Astrocyte of the cerebellum (primary cell): ENCODE data around the gene SOBP.

Source experiments
- DNase-seq: peaks from one replicate; pipeline ENCODE4 v3.0.0-alpha.2; 2011; ENCODE audit warnings: low read depth
- H3K4me3 ChIP-seq: 2 replicates; pipeline ENCODE4 v1.5.1; 2011; ENCODE audit warnings: mild to moderate bottlenecking, low read depth, low read length, moderate library complexity
- CTCF ChIP-seq: IDR thresholded peaks from 2 replicates; pipeline ENCODE4 v1.5.1; 2012; ENCODE audit warnings: low read length, low read depth, moderate library complexity, mild to moderate bottlenecking; ENCODE audit errors: missing control alignments
- in situ Hi-C: cut with HindIII; loops from 2 replicates; pipeline ENCODE4 v1.10.0; 2017; ENCODE audit warnings: low sequenced_read_pairs

SOBP gene

GRCh38 chr6:107536180-107536961, 46.5 kb downstream of the SOBP start:
- H3K4me3 ChIP-seq: no peak overlapping the region
- in situ Hi-C loops: no loop called here
- TF ChIP-seq CTCF: no peak
- DNase-seq: no peak

GRCh38 chr6:107537559-107537958, 47.6 kb downstream of the SOBP start:
- no peak overlapping the region for H3K4me3 ChIP-seq
- in situ Hi-C loops: no loop called here
- no peak for DNase-seq
- TF ChIP-seq CTCF: no peak

GRCh38 chr6:107538856-107539387, 49.0 kb downstream of the SOBP start:
- no peak for TF ChIP-seq CTCF
- DNase-seq: no peak
- H3K4me3 ChIP-seq: no peak overlapping the region
- in situ Hi-C loops: no loop called here

- peak; percentile 12 for DNase-seq
- TF ChIP-seq CTCF: no peak
- H3K4me3 ChIP-seq: no peak overlapping the region
- in situ Hi-C loops: no loop called here
Measured at GRCh38 chr6:107539409-107539808, 49.5 kb downstream of the SOBP start.

GRCh38 chr6:107539849-107540464, 50.0 kb downstream of the SOBP start:
- DNase-seq: no peak
- in situ Hi-C loops: no loop called here
- no peak for TF ChIP-seq CTCF
- H3K4me3 ChIP-seq: no peak overlapping the region

GRCh38 chr6:107540465-107540857, 50.5 kb downstream of the SOBP start:
- no peak overlapping the region for H3K4me3 ChIP-seq
- in situ Hi-C loops: no loop called here
- no peak for DNase-seq
- TF ChIP-seq CTCF: no peak
